ENCODE results near the gene TRIM54. TPM values are rescaled to one million over a fixed set of nuclear protein-coding genes. Genes with fewer than 3 reads are reported as not detected.
"Not testable (repeated sequence)": the region's sequence is repeated elsewhere in the genome, so short reads cannot be mapped to it uniquely, and the experiment has no call there.

Gene TRIM54
- total RNA-seq, 1 experiment from 2014 or later: not detected

DNA sequence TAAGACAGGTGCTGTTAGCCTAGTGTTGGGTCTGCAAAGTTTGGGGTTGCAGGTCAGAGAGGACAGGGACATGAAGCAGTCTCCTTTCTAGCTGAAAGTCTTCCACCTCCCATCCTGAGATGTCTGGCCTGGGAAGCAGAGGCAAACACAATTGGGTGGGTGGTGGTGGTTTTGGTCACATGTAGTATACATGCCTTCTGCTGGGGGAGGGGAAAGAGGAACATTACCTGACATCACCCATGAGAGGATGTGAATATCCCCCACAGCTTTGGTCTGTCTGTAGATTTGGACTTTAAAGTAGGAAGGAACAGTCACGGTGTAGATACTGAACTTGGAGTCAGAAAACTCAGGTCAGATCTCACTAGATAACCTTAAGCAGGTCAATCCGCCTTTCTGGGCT lies 11.6 kb upstream of the TRIM54 start:
- H4K20me1 ChIP-seq (ENCODE audit: insufficient read depth, low read depth, low read length): no peaks in the 10 kb centered on the region
- H3K9me3 ChIP-seq (ENCODE audit: low read length): no peaks in the 10 kb centered on the region
- no peaks in the 10 kb centered on the region for H3K36me3 ChIP-seq (ENCODE audit: insufficient read depth, low read length)
- no peak overlapping the region for H2AFZ ChIP-seq (ENCODE audit: low read length)
- no peaks in the 10 kb centered on the region; the same call in 1 of the 2 replicates for H3K27me3 ChIP-seq (ENCODE audit: low read length)
- H3K27ac ChIP-seq (ENCODE audit: low read length): no peak overlapping the region
- H3K9ac ChIP-seq (ENCODE audit: low read length): no peak overlapping the region
- no peak for DNase-seq
- H3K79me2 ChIP-seq (ENCODE audit: low read length): no peaks in the 10 kb centered on the region
- H3K4me1 ChIP-seq (ENCODE audit: low read length): no peaks in the 10 kb centered on the region; the same call in 1 of the 2 replicates
- H3K4me3 ChIP-seq (ENCODE audit: low read length): no peak overlapping the region
- no peaks in the 10 kb centered on the region for H3K9me2 ChIP-seq (replicated peaks; ENCODE audit: insufficient read depth, low read length)
- no peak overlapping the region for H3K4me2 ChIP-seq (ENCODE audit: low read depth, low read length, poor library complexity, severe bottlenecking)

DNA sequence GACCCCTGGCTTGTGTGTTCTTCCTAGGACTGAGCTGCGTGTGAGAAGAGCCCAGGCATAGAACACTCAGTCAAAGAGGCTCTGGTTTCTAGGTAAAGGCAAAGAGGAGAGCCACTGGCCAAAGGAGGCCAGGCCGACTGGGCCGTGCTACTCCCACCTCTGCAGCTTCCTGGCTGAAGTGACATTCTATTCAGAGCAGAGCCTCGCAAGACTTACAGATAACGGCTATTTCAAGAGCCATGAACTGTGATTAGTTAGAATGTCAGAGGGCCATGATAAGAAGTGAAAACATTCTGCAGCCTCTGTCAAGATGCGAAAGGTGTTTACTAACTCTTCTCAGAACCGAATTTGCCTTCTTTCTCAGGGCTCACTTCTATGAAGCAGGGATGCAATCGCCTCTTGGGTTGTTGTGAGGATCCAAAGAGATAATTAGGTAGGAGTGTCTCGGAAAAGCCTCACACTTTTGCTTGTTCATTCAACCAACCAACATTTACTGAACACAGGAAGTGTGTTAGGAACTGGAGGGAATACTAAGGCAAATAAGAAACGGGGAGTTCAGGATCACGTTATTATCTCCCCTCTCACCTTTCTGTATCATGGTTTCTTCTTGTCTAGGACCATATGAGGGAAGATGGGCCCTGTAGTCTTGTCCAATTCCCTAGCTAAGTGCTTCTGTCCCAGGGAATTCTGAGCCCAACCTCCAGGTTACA lies 10.4 kb upstream of the TRIM54 start:
- no peaks in the 10 kb centered on the region for H3K9me3 ChIP-seq (ENCODE audit: low read length)
- no peak overlapping the region for H2AFZ ChIP-seq (ENCODE audit: low read length)
- no peak overlapping the region for H3K4me3 ChIP-seq (ENCODE audit: low read length)
- no peaks in the 10 kb centered on the region for H3K36me3 ChIP-seq (ENCODE audit: insufficient read depth, low read length)
- H3K79me2 ChIP-seq (ENCODE audit: low read length): no peaks in the 10 kb centered on the region
- no peak for DNase-seq
- H3K27me3 ChIP-seq (ENCODE audit: low read length): no peaks in the 10 kb centered on the region; the same call in 1 of the 2 replicates
- no peaks in the 10 kb centered on the region for H4K20me1 ChIP-seq (ENCODE audit: insufficient read depth, low read depth, low read length)
- no peak overlapping the region for H3K9ac ChIP-seq (ENCODE audit: low read length)
- no peaks in the 10 kb centered on the region; the same call in 1 of the 2 replicates for H3K4me1 ChIP-seq (ENCODE audit: low read length)
- no peak overlapping the region for H3K27ac ChIP-seq (ENCODE audit: low read length)
- no peak overlapping the region for H3K4me2 ChIP-seq (ENCODE audit: low read depth, low read length, poor library complexity, severe bottlenecking)
- H3K9me2 ChIP-seq (replicated peaks; ENCODE audit: insufficient read depth, low read length): no peaks in the 10 kb centered on the region

DNA sequence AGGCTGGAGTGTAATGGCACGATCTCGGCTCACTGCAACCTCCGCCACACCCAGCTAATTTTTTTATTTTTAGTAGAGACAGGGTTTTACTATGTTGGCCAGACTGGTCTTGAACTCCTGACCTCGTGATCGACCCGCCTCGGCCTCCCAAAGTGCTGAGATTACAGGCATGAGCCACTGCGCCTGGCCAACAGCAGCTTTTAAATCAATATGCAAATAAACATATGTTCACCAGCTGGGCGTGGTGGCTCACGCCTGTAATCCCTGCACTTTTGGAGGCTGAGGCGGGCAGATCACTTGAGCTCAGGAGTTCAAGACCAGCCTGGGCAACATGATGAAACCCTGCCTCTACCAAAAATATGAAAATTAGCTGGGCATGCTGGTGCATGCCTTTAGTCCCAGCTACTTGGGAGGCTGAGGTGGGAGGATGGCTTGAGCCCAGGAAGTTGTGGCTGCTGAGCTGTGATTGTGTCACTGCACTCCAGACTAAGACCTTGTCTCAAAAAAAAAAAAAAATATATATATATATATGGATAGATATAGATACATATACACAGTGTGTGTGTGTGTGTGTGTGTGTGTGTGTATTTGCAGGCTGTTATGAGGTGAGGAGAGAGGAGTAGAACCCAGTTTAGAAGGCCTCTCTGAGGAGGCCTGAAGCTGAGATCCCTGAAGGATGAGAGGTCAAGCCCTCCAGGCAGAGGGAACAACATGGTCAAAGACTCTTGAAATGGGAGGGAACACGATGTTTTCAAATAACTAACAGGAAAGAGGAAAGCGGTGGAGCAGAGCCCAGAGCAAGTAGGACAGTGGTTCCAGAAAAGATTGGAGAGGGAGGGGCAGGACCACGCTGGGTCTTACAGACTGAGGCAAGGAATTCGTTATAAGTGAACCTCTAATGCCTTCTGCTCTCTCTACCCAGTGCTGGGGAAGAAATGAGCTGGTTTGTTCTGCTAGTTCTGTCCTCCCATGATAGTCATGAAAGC lies 9.4 kb upstream of the TRIM54 start:
- H3K79me2 ChIP-seq (ENCODE audit: low read length); H3K9me3 ChIP-seq (ENCODE audit: low read length); H3K9ac ChIP-seq (ENCODE audit: low read length); H3K4me1 ChIP-seq (ENCODE audit: low read length); H4K20me1 ChIP-seq (ENCODE audit: insufficient read depth, low read depth, low read length); H3K36me3 ChIP-seq (ENCODE audit: insufficient read depth, low read length); DNase-seq; H3K27me3 ChIP-seq (ENCODE audit: low read length); H2AFZ ChIP-seq (ENCODE audit: low read length); H3K4me3 ChIP-seq (ENCODE audit: low read length); H3K4me2 ChIP-seq (ENCODE audit: low read depth, low read length, poor library complexity, severe bottlenecking); H3K27ac ChIP-seq (ENCODE audit: low read length); H3K9me2 ChIP-seq (replicated peaks; ENCODE audit: insufficient read depth, low read length): not testable (repeated sequence)

DNA sequence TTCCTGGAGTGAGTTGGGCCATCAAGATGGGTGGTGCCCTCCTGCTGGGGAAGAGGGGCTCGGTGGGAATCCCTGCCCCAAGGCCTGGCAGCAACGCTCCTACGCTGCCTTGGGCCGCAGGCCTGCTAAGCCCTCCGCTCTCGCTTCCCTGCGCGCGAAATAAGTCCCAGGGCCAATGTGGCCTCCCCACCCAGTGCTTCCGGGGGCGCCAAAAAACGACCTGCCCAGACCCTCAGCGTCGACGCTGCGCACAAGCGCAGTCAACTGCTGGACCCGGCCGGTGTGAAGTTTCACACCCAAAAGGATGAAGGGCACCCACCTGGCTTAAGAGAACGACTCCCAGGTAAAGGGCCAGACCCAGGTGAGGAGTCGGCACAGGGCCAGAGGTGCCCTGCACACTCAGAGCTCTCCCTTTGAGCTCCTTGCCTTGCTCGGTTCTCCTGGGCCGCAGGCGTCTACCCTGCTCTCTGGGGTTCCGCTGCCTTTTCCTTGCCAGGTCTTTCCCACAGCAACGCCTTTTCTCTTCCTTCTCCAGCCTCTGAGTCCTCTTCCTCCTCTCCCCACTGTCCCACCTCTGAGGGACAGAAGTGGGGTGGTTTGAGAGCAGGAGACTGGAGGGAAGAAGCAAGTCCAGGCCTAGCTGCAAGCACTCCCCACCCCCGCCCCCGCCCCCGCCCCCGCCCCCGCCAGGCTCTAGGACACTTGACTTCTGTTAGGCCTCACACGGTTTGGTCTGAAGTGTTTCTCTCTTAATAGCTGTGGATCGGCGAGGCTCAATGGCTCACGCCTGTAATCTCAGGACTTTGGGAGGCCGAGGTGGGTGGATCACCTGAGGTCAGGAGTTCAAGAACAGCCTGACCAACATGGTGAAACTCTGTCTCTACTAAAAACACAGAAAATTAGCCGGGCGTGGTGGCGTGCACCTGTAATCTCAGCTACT lies 6.7 kb upstream of the TRIM54 start, which contains the start of gene DNAJC5G:
Gene DNAJC5G (plus strand): TSS at position 223 of the 940 bp plus-strand sequence. CDS start 1,296 bp downstream, outside the sequence.
- Histone ChIP-seq H3K4me3 (ENCODE audit: low read length) (no peak within 1 kb of the TSS), H3K9me3 (ENCODE audit: low read length) (no peaks in the 10 kb centered on the region), H4K20me1 (ENCODE audit: insufficient read depth, low read depth, low read length) (no peaks in the 10 kb centered on the region), H3K4me1 (ENCODE audit: low read length) (no peaks in the 10 kb centered on the region; the same call in 1 of the 2 replicates), H3K9me2 (replicated peaks; ENCODE audit: insufficient read depth, low read length) (no peaks in the 10 kb centered on the region), H3K27ac (ENCODE audit: low read length) (no peak within 1 kb of the TSS), H3K36me3 (ENCODE audit: insufficient read depth, low read length) (no peaks in the 10 kb centered on the region), H3K4me2 (ENCODE audit: low read depth, low read length, poor library complexity, severe bottlenecking) (no peak within 1 kb of the TSS), H3K27me3 (ENCODE audit: low read length) (no peaks in the 10 kb centered on the region; the same call in 1 of the 2 replicates), H2AFZ (ENCODE audit: low read length) (no peak within 1 kb of the TSS), H3K79me2 (ENCODE audit: low read length) (no peaks in the 10 kb centered on the region), H3K9ac (ENCODE audit: low read length) (no peak within 1 kb of the TSS)
- DNase-seq: no peak

DNA sequence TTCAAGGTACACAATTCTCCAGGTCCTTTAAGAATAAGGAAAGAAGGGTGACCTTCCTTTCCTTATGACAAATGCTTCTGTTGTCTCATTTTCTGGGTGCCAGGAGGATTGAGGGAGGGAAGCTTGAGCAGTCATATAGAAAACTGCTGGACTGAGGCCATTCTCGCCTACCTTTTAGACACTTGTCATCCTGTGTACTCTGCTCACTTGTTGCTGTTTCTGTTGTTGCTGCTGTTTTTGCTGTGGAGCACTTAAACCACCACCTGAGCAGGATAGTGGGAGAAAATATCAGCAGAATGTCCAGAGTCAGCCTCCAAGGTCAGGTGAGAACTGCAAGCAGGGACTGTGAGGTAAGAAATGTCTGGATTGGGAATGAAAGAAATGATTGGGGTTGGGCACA lies 4.2 kb upstream of the TRIM54 start:
- Histone ChIP-seq H3K4me2 (ENCODE audit: low read depth, low read length, poor library complexity, severe bottlenecking) (no peak overlapping the region), H2AFZ (ENCODE audit: low read length) (no peak overlapping the region), H3K4me3 (ENCODE audit: low read length) (no peak overlapping the region), H3K27ac (ENCODE audit: low read length) (no peak overlapping the region), H3K79me2 (ENCODE audit: low read length) (no peaks in the 10 kb centered on the region), H4K20me1 (ENCODE audit: insufficient read depth, low read depth, low read length) (no peaks in the 10 kb centered on the region), H3K9me3 (ENCODE audit: low read length) (no peaks in the 10 kb centered on the region), H3K4me1 (ENCODE audit: low read length) (no peaks in the 10 kb centered on the region), H3K9me2 (replicated peaks; ENCODE audit: insufficient read depth, low read length) (no peaks in the 10 kb centered on the region), H3K36me3 (ENCODE audit: insufficient read depth, low read length) (no peaks in the 10 kb centered on the region), H3K27me3 (ENCODE audit: low read length) (no peaks in the 10 kb centered on the region; the same call in 1 of the 2 replicates), H3K9ac (ENCODE audit: low read length) (no peak overlapping the region)
- no peak for DNase-seq

DNA sequence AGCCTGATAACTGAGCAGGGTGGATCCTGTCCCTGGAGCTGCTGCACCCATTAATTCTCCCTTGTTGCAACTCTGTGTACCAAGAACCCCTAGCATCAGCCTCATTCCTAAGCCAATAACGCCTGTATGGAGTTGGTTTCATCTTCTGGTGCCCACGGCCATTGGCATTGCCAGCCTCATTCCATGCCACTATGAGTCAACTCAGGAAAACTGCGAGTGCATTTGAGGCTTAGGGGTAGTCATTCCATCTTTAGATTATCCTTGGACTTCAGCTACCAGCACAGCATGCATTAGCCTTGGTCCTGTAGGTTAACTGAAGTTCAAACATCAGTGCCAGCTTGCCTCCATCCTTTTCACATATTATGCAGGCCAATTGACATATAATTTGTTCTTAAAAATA lies 1.4 kb upstream of the TRIM54 start:
- Histone ChIP-seq H3K36me3 (ENCODE audit: insufficient read depth, low read length) (no peaks in the 10 kb centered on the region), H2AFZ (ENCODE audit: low read length) (no peak overlapping the region), H3K4me2 (ENCODE audit: low read depth, low read length, poor library complexity, severe bottlenecking) (no peak overlapping the region), H3K4me1 (ENCODE audit: low read length) (no peaks in the 10 kb centered on the region), H3K9me2 (replicated peaks; ENCODE audit: insufficient read depth, low read length) (no peaks in the 10 kb centered on the region), H3K9ac (ENCODE audit: low read length) (no peak overlapping the region), H3K79me2 (ENCODE audit: low read length) (no peaks in the 10 kb centered on the region), H3K27ac (ENCODE audit: low read length) (no peak overlapping the region), H3K4me3 (ENCODE audit: low read length) (no peak overlapping the region), H3K27me3 (ENCODE audit: low read length) (no peaks in the 10 kb centered on the region; the same call in 1 of the 2 replicates), H4K20me1 (ENCODE audit: insufficient read depth, low read depth, low read length) (no peaks in the 10 kb centered on the region), H3K9me3 (ENCODE audit: low read length) (no peaks in the 10 kb centered on the region)
- DNase-seq: no peak

DNA sequence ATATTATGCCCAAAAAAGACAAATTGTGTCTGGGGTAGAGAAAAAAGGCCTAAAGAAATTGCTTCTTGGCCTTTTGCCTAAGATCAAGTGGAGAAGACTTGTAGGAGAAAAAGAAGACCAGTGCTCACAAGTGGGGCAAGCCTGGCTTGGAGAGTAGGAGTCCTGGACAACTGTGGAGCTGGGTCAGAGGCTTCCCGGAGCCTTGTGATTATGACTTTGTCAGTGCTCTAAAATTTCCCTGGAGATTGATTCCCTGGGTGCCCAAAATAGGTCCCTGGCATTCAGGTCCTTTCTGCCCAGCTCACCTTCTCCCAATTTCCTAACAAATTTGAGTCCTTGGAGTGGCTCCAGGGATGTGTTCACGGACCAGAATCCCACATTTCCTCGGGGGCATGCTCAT lies 787 bp upstream of the TRIM54 start:
- H4K20me1 ChIP-seq (ENCODE audit: insufficient read depth, low read depth, low read length): no peaks in the 10 kb centered on the region
- no peaks in the 10 kb centered on the region for H3K9me2 ChIP-seq (replicated peaks; ENCODE audit: insufficient read depth, low read length)
- H3K4me2 ChIP-seq (ENCODE audit: low read depth, low read length, poor library complexity, severe bottlenecking): no peak overlapping the region
- no peaks in the 10 kb centered on the region; the same call in 1 of the 2 replicates for H3K27me3 ChIP-seq (ENCODE audit: low read length)
- H3K36me3 ChIP-seq (ENCODE audit: insufficient read depth, low read length): no peaks in the 10 kb centered on the region
- H3K4me1 ChIP-seq (ENCODE audit: low read length): no peaks in the 10 kb centered on the region
- no peak overlapping the region for H2AFZ ChIP-seq (ENCODE audit: low read length)
- no peak for DNase-seq
- H3K79me2 ChIP-seq (ENCODE audit: low read length): no peaks in the 10 kb centered on the region
- no peak overlapping the region for H3K9ac ChIP-seq (ENCODE audit: low read length)
- H3K4me3 ChIP-seq (ENCODE audit: low read length): no peak overlapping the region
- no peaks in the 10 kb centered on the region for H3K9me3 ChIP-seq (ENCODE audit: low read length)
- no peak overlapping the region for H3K27ac ChIP-seq (ENCODE audit: low read length)

Data from Karpas-422 (cell line).